ENCODE measurements around the gene BPIFB3.

The BPIFB3 gene

DNA sequence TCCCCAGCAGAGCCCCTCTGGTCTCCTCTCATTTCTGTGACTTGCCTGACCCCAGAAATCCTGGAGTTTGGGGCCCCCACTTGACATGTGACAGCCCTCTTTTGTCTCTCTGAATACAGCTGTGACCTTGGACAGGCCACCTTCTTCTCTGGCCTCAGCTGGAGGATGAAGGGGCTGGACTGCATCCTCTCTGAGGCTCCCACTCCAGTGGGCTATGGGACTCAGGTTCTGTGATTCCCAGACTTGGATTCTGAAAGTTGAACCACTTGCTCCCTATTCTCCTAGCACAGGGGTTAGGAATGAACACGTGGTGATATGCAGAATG, 9.1 kb downstream of the BPIFB3 start:
- no peak for DNase-seq (ENCODE audit: low read depth)

DNA sequence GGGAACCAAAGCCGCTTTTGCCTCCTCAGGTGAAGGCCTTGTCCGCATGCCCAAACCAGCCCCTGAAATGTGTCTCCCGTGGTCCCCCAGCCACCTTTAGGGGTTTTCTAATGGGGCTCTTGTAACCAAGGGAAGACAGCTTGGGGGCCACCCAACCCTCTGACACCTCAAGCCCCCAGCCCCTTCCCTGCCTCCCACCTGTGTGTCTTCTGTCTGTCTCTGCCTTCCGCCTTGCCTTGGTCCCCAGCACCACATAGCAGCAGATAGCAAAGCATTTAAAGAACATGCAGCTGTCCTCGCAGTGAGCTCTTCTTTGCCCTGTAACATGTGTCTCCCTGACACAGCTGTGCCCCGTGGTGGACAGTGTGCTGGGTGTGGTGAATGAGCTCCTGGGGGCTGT, 9.6 kb downstream of the BPIFB3 start:
- no peak for DNase-seq (ENCODE audit: low read depth)

DNA sequence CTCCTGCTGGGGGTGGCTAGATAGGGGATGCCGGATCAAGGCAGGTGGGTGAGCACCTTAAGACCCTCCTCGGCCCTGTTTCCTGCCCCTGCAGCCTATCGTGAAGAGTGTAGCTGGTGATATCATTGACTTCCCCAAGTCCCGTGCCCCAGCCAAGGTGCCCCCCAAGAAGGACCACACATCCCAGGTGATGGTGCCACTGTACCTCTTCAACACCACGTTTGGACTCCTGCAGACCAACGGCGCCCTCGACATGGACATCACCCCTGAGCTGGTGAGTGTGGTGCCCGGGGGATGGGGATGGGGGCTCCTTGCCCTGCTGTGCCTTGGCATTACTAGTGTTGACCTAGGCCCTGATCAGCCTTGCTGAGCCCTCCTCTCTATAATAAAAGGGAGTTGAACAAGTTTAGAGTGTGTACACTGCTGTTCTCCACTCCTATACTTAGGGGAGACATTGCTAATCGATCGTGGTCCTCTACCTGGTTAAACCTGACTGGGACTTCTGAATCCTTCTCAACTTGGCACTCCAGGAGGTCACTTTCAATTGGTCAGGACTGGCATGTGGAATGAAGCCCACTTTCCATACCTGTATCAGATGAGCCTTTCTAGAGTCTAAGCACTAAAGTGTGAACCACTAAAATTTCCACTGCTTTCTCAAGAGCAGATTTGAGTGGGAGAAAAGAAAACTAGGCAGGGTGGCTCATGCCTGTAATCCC, 11.0 kb downstream of the BPIFB3 start:
- no peak for DNase-seq (ENCODE audit: low read depth)

DNA sequence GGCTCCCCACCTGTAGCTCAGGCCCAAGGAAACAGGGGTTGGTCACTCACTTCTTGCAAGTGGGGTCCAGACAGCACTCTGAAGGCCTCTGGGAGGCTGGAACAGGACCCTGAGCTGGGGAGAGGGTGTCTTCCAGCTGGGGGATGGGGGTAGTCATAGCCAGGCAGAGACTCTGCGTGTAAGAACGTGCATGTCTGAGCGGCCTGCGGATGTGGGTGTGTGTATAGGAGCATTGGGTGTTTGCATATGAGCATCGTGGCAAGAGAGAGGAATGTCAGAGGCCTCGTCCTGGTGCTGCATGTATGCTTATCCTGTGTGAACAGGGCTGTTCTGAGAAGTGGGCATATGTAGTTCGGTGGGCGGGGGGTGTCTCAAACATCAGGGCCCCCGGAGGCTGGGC, 12.1 kb downstream of the BPIFB3 start:
- DNase-seq (ENCODE audit: low read depth) = no peak

DNA sequence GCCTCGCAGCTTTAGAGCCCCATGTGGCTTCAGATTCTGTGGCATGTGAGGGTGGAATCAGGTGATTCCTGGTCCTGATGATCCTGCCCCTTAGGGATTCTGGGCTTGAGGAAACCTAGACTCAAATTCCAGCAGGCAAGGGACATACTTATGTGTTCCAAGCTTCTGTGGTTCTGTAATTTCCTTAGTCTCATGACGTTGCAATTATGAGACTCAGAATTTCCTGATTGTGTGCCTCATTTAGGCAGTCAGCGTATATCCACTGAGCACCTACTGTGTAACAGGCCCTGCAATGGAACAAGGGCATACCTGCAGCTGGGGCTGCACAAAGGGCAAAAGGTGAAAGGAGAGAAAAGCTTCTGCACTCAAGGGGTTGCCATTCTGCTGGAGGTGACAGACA, 14.1 kb downstream of the BPIFB3 start:
- DNase-seq (ENCODE audit: low read depth) = no peak

DNA sequence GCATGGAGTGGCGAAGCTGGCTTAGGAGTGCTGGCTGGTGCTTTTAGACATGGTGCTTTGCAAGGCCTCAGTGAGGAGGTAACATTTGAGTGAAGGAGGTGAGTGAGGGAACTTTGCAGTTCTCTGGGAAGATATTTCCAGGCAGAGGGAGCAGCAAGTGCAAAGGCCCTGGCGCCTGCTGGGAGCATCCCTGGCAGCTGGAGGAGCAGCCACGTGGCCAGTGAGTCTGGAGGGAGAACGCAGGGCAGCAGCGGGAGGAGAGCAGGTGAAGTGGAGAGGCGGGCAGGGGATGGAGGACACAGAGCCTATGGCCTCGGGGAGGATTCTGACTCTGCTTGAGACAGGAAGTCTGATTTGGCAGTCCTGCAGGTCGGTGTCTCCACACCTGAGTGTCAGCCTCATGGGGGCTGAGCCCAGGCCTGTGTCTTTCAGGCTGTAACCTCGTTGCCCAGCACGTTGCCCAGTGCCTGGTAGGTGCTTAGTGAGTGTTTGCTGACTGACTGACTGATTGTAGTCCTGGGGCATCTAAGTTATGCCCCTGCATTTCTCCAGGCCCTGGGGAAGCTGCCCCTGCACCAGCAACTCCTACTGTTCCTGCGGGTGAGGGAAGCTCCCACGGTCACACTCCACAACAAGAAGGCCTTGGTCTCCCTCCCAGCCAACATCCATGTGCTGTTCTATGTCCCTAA, 14.7 kb downstream of the BPIFB3 start:
- no peak for DNase-seq (ENCODE audit: low read depth)

DNA sequence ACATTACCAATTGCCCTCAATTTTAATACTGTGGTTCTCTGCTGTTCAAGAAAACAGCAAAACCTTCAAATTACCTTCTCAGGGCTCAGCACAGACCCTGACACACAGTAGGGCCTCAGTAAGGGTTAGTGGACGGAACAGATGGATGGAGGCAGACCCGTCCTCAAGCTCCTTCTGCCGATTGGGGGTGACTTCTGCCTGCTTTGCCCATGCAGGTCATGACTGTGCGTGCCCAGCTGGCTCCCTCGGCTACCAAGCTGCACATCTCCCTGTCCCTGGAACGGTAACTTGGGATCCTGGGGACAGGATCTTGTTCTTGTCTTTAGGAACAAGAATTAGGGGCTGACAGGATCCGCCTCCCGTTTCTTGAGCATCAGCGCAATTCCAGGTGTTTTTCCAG, 16.0 kb downstream of the BPIFB3 start:
- DNase-seq (ENCODE audit: low read depth) = no peak

DNA sequence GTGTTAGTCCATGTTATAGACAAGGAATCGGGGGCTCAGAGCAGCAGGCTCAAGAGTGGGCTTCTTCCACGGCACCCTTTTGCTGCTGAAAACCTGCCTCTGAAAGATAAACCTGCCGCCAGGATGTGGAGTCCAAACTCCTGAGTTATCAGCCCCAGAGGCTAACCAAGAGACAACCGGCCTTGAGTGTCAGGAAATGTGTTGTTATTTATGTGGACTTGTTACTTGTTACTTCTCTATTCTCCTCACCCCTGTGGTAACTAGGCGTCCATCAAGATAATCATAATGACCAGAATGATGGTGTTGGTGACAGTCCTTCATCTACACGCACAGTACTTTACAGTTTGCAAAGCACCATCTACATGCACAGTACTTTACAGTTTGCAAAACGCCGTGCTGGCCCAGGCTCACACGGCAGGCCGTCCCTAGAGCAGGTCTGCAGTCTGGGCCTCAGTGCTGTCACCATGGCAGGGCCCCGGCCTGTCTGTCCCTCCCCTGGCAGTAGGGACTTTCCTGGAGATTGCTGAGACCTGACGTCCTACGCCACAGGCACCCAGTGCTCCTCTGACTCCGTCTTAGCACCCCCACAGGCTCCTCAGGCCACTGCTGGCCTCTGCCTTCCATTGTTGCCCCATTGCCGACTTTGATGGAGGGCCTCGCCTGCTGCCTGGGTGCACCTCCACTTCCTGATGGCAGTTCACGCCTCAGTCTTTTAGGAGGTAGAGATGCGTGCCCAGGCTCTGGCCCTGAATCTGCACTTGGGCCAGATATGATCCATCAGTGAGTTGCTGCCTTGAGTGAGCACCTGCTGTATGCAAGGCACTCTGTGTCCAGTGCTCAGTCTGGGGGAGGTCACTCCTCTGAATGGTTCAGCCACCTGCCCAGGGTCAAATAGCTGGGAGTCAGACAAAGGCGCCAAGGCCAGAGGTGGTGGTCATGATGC, 16.7 kb downstream of the BPIFB3 start:
- DNase-seq (ENCODE audit: low read depth) = no peak

DNA sequence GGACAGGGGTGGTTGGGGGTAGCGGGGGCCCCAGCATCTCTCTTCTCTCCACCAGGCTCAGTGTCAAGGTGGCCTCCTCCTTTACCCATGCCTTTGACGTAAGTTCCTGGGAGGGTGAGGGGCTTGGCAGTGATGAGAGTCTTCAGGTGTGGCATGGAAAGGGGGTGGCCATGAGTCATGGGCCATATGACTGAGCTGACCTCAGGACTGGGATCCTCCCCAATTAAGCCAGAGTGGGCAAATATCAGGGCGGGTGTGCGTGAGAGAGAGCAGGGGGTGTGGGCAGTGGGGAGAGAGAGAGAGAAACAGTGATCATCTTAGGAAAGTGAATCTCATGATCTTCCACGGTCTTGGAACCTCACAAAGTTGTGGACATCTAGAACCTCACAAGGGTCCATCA, 17.5 kb downstream of the BPIFB3 start:
- DNase-seq (ENCODE audit: low read depth) = no peak

DNA sequence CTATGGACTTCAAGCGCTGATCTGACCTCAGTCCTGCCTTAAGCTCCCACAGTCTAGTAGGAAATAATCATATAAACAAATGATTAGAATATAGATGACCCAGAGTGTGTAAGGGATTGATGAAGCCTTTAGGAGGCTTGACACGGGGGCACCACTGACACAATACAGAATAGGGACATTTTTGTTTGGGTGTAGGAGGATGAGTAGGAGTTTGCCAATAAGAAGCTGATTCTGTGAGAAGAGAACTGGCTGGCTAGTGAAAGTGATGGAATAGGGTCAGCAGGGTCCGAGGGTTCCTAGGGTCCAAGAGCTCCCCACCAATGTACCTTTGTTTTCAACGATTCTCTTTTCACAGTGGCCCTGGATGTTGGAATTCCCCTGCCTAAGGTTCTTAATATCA, 18.7 kb downstream of the BPIFB3 start:
- no peak for DNase-seq (ENCODE audit: low read depth)

DNA sequence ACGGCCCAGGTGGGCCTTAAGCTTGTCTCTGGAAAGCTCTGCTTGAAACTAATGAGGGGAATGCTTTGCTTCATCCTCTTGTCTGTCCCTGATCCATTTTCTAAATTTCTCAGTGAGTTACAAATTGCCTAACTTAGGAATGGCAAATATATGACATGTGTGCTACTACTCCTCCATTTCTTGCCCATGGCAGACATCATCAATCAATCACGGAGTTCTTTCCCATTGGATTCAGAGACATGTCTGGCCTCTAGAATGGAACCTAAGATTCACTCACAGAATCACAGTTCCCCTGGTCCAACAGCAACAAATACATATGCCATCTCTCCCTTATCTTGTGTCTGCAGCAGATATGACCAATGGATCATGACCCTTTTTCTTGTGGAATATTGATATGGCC, 19.1 kb downstream of the BPIFB3 start:
- DNase-seq (ENCODE audit: low read depth) = no peak

DNA sequence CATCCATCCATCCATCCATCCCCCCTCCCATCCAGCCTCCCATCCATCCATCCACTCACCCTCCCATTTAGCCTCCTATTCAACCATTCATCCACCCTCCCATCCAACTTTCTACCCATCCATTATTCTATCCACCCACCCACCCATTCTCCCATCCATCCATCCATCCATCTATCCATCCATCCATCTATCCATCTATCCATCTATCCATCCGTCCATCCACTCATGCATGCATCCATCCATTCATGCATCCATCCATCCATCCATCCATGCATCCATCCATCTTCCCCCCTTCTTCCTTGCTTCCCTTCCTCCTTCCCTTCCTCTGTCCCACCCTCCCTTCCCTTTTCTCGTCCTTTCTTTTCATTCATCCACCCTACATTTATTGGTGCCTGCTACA, 21.0 kb downstream of the BPIFB3 start:
- no peak for DNase-seq (ENCODE audit: low read depth)

DNA sequence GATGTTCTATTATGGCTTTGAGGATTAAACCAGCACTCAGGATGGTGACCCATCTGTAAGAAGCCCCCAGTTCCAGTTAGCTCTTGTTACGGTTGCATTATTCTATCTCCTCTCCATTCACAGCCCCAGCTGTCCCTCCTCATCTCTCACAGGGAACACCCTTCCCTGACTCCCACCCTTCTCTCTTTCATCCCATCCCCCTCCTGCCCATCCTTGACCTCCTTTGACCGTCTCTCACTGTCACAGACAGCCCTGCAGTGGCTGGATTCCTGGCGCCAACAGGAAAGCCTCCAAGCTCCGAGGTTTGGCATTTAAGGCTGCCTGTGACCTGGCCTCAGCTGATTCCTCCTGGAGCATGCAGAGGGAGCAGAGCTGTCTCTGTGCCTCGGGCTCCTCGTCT, 21.6 kb downstream of the BPIFB3 start:
- DNase-seq (ENCODE audit: low read depth) = no peak

DNA sequence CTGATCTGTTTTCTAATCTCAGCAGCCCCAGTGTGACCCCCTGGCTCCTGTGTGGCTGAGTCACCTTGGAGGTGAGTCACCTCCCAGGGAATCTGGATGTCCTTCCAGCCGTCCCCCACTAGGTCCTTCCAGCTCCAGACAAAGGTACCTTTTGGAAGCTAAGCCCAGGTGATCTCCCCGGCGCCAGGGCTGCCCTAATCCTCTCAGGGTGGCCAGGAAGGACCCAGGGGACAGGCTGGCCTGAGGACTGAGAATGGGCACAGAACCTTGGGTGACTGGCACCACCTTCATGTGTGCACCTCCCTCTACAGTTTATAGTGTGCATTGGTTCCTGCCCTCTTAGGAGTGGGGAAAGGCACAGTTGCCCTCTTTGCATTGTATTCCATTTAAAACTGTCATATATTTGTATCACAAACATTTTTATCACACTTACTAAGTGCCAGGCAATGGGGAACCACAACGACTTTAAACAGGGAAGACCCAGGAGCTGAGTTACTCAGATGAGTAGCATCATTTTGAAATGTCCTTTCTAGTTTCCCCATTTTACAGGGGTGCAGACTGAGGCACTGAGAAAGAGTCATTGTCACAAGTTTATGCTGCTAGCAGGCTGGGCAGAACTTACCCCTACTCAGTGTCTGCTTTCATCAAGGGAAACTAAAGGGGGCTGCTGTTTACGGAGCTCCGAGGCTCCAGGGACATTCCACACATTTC, 23.1 kb downstream of the BPIFB3 start:
- no peak for DNase-seq (ENCODE audit: low read depth)

DNA sequence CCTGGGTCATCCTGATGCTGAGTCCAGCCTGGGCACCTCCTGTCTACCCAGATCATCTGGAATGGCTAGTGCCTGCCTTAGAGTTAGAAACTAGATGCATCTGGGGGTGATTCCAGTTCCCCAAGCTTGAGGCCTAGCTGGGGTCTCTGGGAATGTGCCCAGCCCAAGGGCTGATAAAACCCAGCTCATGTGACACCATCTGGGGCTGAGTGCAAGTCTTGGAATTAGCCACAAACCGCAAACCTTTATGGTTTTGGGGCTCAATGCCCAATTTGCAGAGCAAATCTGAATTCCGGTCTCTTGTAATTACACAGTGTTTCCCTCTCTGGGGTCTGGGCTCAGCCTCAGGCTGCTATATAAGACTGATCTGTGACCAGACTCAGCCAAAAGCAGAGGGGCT, 25.6 kb downstream of the BPIFB3 start, which contains the start of gene BPIFB4:
Gene BPIFB4 (plus strand): TSS at position 385 of the 400 bp plus-strand sequence. CDS start 1,884 bp downstream, outside the sequence.
- no peak for DNase-seq (ENCODE audit: low read depth)

DNA sequence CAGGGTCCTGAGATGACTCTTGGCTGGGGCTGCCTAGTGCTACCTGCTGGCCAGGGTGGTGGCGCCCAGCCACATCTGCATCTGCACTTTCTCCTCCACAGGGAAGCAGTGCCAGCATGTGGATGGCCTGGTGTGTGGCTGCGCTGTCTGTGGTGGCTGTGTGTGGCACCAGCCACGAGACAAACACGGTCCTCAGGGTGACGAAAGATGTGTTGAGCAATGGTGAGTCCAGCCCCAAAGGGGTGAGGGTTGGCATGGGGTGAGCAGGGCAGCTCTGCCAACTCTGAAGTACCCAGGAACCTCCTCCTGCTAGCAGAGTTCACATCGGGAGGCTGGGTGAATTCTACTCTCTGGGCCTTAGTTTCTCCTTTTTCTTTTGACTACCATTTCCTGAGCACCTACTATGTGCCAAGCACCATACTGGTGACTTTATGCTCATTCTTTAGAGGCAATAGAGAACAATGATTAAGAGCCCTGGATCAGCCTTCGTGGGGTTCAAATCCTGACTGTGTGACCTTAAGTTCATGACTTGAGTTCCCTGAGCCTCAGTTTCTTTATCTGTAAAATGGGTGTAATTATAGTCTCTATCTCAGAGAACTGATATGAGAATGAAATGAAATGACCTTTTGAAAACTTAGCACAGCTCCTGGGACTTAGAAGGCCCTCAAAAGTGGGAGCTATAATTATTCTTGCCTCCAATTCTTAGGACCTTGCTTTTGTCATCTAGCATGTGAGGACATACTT, 27.9 kb downstream of the BPIFB3 start:
- DNase-seq (ENCODE audit: low read depth) = no peak

DNA sequence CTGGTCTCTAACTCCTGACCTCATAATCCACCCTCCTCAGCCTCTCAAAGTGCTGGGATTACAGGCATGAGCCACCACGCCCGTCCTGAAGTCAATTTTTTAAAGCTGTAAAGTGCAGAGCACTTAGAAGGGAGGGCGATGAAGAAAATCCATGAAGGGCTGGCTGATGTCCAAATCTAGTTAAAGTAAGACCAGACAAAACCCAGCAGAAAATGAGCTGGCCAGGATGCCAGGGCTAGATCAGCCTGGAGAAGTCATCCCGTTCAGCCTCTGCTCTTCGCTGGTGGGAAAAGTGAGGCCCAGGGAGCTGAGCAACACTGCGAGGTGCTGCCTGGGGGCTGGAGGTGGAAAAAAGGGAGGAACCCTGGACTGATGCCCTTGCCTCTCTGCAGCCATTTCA, 28.8 kb downstream of the BPIFB3 start:
- no peak for DNase-seq (ENCODE audit: low read depth)

DNA sequence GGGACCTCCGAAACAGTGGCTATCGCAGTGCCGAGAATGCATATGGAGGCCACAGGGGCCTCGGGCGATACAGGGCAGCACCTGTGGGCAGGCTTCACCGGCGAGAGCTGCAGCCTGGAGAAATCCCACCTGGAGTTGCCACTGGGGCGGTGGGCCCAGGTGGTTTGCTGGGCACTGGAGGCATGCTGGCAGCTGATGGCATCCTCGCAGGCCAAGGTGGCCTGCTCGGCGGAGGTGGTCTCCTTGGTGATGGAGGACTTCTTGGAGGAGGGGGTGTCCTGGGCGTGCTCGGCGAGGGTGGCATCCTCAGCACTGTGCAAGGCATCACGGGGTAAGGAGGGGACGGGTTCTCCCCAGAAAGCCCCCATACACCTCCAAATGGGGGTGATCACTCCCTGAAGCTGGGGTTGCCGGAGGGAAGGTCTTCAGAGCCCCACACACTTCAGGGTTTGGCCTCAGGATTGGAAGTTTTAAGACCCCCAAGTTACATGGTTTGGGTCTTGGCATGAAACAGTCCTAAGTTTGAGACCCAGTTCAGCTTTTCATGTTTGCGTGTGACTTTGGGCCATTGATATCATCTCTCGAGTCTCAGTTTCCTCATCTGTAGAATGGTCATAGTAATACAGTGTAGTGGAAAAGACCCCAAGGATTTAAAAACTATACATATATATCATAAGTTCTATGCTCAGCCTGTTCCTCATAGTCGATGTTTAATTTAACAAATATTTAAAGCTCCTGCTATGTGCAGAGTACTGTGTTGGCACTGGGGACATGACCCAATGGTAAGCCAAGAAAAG, 30.0 kb downstream of the BPIFB3 start:
- no peak for DNase-seq (ENCODE audit: low read depth)

DNA sequence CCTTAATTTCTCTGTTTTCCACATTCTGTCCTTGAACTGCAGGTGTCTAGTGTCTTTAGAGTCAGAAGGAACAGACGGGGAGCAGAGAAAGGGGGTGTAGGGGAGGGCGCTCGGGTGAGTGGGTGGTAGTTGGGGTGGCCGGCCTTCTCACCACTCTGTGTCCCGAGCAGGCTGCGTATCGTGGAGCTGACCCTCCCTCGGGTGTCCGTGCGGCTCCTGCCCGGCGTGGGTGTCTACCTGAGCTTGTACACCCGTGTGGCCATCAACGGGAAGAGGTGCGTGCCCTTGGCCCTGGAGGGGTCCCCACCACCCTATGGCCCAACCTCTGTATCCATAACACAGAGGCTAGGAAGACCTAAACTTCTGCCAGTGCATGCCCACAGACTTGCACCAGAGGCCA, 31.0 kb downstream of the BPIFB3 start:
- DNase-seq (ENCODE audit: low read depth) = no peak

DNA sequence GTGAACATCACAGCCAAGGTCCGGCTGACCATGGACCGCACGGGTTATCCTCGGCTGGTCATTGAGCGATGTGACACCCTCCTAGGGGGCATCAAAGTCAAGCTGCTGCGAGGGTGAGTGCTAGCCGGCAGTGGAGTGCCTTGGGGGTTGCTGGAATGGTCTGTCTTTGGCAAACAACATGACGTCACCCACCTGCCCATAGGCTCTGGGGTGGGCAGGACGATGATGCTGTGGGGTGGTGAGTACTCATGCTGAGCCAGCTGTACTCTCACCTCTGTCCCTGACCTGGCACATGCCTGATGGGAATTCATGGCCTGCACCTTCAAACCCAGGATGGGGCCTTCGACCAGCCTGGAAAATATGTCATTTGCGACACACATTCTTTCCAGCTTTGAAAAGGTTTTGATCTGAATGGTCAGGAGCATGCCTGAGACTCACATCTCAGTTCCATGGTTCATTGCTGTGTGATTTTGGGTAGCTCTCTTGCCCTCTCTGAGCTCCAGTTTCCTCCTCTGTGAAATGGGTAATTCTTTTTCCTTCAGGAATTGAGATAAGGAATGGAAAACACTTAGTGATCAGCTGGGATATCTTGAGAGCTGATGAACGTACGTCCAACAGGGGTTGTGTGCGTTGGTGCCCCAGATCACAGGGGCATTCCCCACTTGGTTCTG, 32.5 kb downstream of the BPIFB3 start:
- DNase-seq (ENCODE audit: low read depth) = no peak

Measured in stimulated activated CD8-positive, alpha-beta memory T cell treated with anti-CD3 and anti-CD28 coated beads, Interleukin-12 subunit alpha, Interleukin-12 subunit beta, amount 100 ng/mL, for 1 hour (primary cell).